22Rv1 (cell line): ENCODE results near the gene SYT7.
"Not testable (repeated sequence)": the region's sequence is repeated elsewhere in the genome, so short reads cannot be mapped to it uniquely, and the experiment has no call there.

Source experiments
- CTCF ChIP-seq: fragments of 450-650 bp; IDR thresholded peaks from 2 replicates; pipeline ENCODE4 v1.5.1; 2017; ENCODE audit warnings: mild to moderate bottlenecking
- ZFX ChIP-seq: fragments of 450-650 bp; IDR thresholded peaks from 2 replicates; pipeline ENCODE4 v1.6.1; 2017; ENCODE audit warnings: antibody characterized with exemption, borderline replicate concordance

- not testable (repeated sequence) for TF ChIP-seq CTCF, ZFX
Observed at GRCh38 chr11:61467602-61468001, 113.3 kb downstream of the SYT7 start.
